HG03095 (cell line): ENCODE measurements around the gene CLEC20A.
A peak's percentile ranks its signal among the peaks of the same experiment; 100 is the strongest.

ENCODE experiments used
- ATAC-seq: cut with Tn5 transposase; IDR thresholded peaks from one replicate; pipeline ENCODE4 v1.9.1; 2021; ENCODE audit warnings: moderate library complexity; ENCODE audit not compliant: unreplicated experiment

CLEC20A gene

DNA sequence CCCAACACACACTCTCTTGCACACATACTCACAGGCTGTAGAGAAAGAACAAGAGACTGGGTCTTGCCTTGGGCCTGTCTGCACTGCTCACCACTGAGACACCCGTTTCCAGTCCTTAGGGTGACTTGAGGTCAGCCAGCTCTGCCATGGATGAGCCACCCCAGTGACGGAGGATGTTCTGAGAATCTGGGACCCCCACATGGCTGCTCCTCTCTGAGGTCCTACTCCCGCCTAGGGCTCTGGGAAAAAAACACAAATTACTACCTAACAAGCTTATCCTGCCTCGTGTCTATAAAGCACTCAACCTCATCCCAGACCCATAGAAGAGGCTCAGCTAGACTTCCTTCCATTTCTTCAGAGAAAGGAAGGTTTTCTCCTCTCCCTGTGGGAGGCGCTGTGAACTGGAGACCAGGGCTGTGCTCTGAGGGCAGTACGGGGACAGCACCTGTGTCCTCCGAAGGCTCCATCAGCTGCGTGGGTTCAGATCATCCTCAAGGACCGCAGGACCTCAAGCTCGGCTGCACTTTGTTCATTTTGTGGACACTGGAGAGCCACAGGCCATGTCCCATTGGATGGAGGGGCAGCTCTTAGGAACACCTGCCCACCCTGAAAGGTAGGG lies 4.3 kb upstream of the CLEC20A start:
- ATAC-seq: peak; percentile 12

DNA sequence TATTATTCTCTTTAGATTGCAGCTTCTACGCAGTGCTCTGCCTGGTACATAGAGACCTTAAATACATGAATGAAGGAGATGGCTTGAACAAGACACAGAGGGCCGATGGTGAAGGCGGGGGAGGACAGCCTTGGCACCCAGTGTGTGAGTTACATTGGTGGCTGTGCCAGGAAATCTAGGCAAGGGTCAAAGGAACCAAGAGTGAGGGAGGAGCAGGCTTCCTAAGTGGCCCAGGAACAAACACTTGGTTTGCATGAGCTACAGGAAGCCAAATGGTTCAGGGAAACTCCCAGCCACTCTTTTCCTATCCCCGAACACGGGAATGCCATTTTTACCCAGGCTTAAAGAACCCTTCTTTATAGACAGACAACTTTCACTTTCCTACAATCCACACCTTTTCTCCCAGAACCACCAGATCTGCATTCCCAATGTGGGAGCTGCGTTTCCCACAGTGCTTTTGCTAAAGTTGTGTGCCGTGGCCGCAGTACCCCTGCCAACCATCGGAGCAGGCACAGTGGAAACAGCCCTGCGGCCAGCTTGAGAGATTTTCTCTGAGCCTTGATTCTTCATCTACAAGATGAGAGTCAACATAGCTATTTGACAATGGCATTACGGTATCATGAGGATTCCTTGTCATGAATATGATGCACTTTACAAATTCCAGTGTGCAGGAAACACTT lies 3.5 kb upstream of the CLEC20A start:
- no peak for ATAC-seq

DNA sequence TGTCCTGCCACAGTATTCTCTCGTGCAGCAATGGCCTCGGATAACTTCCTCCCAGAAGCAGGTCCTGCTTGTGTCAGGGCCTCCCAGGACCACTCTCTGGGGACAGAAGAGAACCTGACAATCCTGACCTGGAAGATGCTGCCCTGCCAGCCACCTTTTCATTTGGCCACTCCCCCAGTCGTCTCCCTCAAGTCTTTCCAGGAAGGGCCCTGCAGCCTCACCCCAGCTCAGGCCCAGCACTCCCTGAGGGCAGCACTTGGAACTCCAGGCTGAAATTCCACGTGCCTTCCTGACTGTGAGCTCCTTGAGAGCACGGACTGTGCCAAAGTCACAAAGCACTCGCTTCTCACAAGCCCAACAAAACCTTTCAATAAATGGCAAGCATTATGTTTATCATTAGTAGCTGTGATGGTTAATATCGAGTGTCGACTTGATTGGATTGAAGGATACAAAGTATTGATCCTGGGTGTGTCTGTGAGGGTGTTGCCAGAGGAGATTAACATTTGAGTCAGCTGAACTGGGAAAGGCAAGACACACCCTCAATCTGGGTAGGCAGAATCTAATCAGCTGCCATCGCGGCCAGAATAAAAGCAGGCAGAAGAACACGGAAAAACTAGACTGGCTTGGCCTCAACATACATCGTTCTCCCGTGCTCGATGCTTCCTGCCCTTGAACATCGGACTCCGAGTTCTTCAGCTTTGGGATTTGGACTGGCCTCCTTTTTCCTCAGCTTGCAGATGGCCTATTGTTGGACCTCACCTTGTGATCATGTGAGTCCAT lies 2.3 kb upstream of the CLEC20A start:
- ATAC-seq: no peak

DNA sequence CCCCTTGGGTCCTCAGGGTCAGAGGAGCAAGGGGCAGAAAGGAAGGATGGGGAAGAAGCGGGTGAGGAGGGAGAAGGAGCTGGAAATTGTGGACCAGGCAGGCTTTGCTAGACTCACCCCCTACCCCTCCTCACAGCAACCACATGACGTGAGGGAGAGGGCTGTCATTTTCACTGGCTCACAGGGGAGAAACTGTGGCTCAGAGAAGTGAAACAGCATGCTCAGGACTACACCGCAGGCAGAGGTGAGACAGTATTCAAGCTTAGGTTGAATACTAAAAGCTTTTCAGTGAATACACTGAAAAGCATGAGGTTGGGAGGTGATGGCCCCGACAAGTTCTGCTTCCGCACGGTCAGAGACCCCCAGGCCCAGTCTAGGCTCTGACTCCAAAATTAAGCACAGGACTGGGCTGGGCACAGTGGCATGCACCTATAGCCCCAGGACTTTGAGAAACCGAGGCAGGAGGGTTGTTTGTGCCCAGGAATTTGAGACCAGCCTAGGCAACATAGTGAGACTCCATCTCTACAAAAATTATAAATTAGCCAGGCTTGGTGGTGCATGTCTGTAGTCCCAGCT lies 1.2 kb upstream of the CLEC20A start:
- ATAC-seq: no peak

DNA sequence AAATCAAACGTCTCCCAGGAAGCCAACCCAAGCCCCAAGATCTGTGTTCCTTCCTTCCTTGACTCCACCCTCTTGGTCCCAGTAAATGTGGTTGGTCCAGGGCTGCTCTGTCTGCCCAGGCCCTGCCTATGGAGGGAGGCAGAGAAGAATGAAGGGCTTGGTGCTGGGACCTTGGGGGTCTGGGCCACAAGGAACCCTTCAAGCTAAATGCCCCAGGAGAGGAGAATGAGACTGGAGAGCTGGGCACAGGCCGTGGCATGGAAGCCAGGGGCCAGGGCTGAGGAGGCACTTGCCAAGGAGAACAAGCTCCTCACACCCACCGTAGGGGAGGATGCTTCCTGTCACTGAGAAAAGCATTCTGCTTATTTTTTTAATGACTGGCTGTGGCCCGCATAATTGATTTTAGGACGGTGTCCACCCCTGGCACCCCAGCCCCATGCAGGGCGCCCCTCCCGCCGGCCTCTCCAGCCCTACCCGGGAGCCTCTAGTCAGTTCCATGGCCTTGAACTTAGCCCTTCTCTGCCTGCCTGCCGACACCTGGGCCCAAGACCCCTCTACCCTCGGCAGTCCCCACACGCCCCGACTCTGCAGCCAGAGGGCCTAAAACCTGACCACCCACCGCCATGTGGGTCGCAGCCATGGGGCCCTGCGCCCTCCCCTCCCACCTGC lies 889 bp downstream of the CLEC20A start:
- no peak for ATAC-seq

DNA sequence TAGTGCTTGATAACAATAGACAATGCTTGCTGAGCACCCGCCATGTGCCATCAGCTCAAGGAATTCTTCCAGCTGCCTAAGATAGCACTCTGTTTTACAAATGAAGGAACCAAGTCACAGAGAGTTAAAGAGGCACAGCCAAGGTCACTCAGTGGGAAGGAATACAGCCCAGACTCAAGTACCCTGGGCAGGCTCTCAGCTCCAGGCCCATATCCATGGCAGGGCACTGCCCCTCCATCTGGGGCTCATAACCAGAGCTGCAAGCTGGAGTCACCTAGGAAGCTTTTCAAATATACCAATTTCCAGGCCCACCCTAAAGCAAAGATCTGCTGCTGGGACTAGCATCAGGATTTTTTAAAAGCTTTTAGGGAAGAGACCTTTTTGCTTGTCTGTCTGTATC lies 1.6 kb downstream of the CLEC20A start:
- no peak for ATAC-seq

DNA sequence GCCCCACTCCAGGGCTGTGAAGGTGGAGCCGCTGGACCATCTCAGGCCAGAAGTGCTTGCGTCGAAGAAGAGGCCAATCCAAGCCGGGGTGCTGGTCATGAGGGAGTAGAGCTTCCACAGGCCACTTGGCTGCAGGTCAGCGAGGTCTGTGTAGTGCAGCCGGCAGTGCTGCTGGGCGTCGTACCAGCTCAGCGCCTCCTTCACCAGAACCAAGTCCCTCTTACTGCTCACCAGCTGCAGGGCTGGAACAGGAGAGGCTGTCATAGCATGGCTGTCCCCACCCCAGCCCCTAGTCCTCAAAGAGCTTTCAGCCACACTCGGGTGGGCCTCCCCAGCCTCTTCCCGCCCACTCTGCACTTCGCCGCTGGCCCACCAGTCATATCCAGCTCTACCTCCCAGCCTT lies 2.2 kb downstream of the CLEC20A start:
- ATAC-seq: no peak

DNA sequence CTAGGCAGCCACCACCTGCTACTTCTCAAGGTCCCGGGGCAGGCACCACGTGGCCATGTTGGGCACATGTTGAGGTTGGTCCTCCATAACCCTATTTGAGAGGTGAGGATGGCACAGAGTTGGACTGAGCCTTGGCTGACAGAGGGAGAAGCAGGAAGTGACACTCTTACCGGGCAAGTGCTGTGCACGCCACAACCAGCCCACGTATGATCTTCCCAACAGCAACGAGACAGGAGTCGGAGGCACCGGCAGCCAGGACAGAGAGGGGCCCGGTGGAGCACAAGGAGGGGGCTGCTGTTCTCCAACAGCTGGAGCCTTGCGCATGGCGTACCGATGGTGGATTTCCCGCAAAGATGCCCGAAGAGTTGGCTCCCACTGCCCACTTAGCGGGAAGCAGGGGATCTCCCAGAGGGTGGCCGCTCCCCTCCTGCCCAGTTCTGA lies 3.4 kb downstream of the CLEC20A start:
- ATAC-seq: no peak

DNA sequence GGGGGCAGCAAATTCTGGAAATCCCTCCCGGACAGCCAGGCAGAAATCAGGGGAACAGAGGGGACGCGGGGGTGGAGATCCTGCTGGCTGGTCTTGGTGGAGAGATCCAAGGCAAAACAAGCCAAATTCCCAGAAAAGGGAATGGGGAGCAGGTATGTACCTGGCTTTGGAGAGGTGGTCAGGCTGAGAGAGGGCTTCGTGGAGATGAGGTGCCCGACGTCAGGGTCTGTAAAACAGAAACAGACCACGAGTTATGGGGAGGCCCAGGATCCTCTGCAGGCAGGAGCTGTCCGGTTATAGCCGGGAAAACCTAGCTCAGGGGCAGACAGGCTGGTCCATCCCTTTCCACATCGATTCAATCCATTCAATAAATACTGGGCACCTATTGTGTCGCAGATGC lies 4.4 kb downstream of the CLEC20A start:
- ATAC-seq: no peak

DNA sequence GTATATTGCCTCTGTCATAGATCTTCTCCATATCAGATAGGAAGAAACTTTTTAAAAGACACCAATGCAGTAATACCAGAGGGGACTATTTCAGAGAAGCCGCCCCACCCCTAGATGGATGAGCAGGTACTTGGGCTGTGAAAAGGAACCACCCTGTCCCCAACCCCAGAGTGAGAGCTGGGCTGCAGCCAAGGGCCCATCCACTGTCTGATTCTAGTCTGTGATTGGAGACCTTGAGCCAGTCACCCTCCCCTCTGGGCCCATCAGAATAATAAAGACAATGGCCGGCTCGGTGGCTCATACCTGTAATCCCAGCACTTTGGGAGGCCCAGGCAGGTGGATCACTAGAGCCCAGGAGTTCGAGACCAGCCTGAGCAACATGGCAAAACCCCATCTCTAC lies 5.0 kb downstream of the CLEC20A start:
- ATAC-seq: no peak

DNA sequence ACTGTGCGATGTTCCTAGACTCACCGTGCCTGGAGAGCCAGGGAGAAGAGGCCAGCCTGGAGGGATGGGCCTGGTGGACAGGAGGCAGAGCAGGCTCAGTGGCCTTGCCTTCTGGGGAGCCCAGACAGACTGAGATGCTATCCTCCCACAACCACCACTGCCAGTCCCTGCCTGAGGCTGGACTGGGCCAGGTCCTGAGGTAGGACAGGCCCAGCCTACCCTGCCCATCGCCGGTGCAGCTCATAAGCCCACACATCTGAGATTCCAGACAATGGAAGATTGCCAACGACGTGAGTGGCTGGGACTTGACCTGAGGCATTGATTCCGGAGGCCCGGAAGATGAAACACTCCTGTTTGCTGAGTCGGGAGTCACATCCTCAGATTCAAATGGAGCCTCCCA lies 5.8 kb downstream of the CLEC20A start:
- ATAC-seq: no peak

DNA sequence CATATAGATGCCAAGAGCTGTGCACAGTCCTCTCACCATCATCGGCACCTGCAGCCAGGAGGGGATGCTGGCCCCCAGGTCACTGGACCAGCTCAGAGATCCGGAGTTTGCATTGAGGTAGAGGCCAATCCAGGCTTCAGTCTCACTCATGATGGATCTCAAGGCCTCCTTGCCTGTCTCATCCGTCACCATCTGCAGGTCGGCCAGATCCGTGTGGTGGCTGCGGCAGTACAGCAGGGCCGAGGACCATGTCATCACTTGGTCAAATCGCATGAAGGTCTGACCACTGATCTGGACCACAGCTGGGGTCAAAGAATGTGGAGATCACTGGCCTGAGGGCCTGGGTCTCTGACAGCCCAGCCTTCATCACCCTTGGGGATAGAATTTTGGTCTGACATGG lies 6.6 kb downstream of the CLEC20A start:
- no peak for ATAC-seq

DNA sequence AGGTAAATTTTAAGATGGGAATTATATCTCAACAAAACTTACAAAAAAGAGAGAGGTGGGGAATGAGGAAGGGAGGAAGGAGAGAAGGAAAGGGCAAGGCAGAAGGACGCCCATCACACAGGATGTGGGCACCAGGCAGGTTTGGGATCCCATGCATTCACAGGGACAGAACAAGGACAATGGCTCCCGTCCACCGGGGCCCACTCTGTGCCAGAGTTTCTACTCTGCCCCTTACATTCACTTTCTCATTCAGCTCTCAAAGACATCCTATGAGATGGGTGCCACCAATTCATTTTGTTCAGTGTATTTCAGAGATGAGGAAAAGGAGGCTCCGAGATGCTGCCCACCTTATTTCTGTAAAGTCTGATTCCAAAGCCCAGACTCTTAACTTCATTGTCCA lies 7.4 kb downstream of the CLEC20A start:
- ATAC-seq: no peak

DNA sequence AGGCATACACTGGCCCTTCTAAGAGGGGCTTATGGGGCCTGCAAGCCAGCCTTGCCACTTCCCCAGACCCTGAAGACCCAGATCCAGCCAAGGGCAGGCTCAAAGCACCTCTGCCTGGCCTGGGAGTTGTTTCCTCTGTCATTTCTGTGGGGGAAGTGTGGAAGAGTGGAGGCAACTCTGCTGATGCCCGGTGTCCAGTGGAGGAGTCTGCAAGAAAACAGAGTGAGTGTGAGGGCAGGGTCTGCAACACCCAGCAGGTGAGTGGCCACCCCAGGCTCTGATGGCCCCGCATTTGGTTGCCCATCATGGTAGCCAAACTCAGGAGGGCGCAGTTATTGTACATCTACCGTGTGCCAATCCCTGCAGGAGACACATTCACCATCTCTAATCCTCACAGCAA lies 8.4 kb downstream of the CLEC20A start:
- no peak for ATAC-seq

DNA sequence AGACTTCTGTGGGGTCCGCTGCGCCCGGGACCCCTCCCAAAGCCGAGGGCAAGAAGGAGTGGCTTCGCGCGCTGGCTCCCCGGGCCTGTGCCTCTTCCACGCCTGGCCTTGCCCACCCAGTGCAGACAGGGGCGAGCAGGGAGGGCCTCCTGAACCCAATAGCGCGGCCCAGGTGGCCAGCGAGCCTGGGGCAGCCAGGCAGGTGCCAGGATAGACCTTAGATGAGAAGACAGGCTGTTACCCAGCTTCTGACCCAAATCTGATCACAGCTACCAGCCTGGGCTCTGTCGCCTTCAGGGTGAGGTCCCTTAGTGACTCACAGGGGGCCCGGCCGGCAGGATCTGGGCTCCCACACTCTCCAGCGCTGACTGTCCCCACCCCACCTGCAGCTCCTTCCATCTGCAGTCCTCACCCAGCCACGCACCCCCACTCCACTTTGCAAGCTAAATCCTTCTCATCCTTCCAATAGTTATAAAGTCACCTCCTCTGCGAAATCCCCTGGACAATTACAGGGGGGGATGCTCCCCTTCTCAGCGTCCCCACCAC lies 9.6 kb downstream of the CLEC20A start:
- ATAC-seq: no peak

DNA sequence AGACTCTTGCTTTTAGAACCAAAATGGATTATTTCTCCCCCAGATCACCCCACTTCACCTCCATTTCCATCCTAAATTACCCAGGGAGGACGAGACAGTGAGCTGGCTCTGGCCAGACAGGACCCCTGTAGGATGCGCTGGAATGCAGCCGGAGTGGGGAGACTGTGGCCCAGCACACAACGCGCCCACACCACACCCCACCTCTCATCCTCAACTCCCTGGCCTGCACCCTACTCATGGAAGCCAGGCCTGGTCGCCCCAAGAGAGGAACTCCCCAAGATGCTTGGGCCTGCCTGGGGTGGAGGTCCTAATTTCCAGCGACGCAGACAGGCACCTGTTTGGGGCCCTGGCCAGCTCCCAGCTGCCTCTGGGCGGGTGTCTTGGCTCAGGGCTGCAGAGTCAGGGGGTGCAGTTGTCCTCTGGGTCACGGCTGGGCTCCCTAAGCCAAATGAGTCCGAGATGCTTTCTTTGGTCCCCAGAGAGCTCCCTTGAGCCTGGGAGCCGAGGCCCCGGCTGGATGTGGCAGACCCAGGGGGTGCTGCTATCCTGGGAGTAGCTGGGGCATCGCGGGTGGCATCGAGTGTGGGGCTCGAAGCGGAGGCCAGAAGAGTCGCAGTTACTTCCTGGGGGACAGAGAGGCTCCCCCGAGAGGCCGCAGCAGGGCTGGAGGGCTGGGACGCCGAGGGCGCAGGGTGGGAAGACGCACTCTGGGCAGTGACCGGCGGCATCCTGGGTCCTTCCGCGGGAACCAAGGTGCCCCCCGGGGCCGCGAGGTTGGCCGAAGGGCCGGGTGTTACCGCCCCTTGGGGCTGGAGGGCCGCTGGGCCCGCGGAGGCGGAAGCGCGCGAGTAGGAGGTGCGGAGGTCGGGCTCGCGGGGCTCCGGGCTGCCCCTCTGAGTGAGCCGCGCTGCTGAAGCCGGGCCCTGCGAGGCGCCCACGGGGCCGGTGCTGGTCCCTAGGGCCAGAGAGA lies 10.4 kb downstream of the CLEC20A start:
- ATAC-seq: no peak

DNA sequence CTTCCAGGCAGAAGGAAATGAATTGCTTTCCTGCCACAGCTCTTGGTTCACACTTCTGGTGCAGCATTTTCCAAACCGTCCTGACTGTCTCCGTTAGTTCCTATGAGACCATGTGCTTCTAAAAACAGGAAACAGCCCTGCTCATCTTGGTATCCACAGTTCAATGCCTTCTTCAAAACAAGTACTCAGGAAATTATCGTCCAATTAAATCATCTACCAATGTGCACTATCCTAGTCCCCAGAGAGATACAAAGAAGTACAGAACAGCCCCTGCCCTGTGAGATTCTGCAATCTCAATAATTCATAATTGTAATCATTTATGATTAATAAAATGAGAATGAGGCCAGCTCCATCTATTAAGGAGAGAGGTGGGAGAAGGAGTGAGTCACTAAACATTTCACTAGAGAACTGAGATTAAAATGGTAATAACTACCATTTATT lies 11.2 kb downstream of the CLEC20A start:
- ATAC-seq: no peak

DNA sequence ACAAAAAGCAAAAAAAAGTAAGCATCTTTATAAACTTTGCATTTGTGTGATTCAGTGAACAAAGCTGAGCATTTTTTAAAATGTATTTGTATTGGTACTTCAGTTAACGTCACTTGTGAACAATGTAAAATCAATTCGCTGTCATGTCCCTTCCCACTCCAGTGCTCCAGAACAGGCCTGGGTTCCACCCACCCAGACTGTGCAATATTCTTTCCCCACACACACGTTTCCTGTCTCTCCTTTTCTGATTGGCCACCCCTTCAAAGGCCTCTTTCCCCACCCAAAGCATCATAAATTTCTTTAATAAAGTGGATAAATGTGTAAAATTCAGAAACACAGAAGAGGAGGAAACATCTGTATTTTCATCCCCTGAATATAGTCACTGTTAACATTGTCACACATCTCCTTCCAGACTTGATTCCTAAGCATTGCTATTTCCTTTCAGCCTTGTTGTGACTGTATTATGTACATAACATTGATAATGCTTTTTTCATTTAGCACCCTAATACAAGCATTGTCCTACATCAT lies 12.0 kb downstream of the CLEC20A start:
- ATAC-seq: no peak

DNA sequence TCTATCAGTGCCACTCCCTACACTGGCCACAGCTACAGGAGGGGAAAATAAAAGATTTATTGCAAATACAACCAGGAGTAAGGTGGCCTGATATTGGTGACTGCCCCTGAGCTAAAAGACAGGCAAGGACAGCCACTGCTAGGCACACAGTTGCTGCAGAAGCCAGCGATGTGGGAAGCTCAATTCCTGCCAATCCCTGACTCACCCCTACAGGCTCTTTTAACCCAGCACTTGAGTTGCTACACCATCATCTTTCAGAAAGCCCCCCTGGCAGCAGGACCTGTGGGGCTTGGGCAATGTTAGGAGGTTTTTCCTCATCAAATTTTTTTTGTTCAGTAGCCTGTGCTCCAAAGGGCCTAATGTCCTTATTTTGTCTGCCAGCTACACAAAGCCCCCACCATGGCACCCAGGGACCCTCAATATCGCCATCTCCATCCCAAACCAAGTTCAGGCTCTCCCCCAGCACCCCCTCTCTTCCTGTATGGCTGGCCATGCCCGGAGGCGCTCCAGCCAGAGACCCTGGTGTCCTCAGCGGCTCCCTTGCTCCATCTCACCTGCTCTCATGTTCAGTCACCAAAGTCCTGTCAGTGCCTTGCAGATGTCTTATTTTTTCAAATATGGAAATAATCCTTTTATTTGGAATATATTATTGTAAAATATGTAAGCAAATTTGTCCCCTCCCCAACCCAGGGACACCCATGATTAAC lies 13.4 kb downstream of the CLEC20A start:
- ATAC-seq: no peak
